ENCODE results near the gene MOB2. TPM values are rescaled to one million over a fixed set of nuclear protein-coding genes. Genes with fewer than 3 reads are reported as not detected.

Gene MOB2
- total and polyA plus RNA-seq, 9 of the 15 experiments (the other 6 are each of a cell fraction or from before 2014, with no cell fraction given): 0.17 to 36.8 (median 19.2) TPM

- H3K79me2 ChIP-seq (ENCODE audit: control insufficient read depth, insufficient read depth, low read length): peaks cover 13% of the 10 kb centered on the region; the same call in 2 of the 3 replicates
- FAIRE-seq (no peak), ATAC-seq (no peak), DNase-seq (ENCODE audit: extremely low read depth in 1 of 4, low spot score in 3 of 4) (no peak)
- peaks cover 0 to 41% of the 10 kb centered on the region in 2 experiments; a peak in 2 of 5 replicates for H3K4me1 ChIP-seq (replicated peaks in 1 of 2; ENCODE audit: control insufficient read depth in 2 of 2, insufficient read depth in 2 of 2, low read length in 2 of 2)
- H3K9me1 ChIP-seq (ENCODE audit: control insufficient read depth, insufficient read depth, low read length): peaks cover 6% of the 10 kb centered on the region
- 54% methylated on average over 6 of the region's 10 CpGs for WGBS (ENCODE audit: insufficient coverage, low coverage, missing lambda C conversion rate)
- H2AFZ ChIP-seq (ENCODE audit: low read depth, low read length): no peak overlapping the region
- peaks cover 41% of the 10 kb centered on the region for H4K20me1 ChIP-seq (replicated peaks; ENCODE audit: control insufficient read depth, insufficient read depth, low read length)
- in situ Hi-C loops (cut with MboI): no loop called here
- intact Hi-C loops (cut with micrococcal nuclease): no loop called here
- no peak overlapping the region for H3K4me3 ChIP-seq
- TF ChIP-seq ZNF444 (CRISPR knock-in tag; IDR thresholded peaks at IDR 0.05): no peak
- TF ChIP-seq ZNF584 (CRISPR knock-in tag; IDR thresholded peaks at IDR 0.05; ENCODE audit: low read depth): no peak
- no peaks in the 10 kb centered on the region for H3K9me3 ChIP-seq (replicated peaks; ENCODE audit: control insufficient read depth, insufficient read depth, low read depth, low read length)
- no TSS peak for BruUV-seq (replicated peaks)
- peak overlapping the region in 1 of 2 experiments; percentile 43; a peak in 2 of 4 replicates for H3K9ac ChIP-seq (ENCODE audit: insufficient read depth in 1 of 2, low read depth in 2 of 2, low read length in 2 of 2)
- ChIA-PET CTCF (ENCODE audit: low intra/inter-chr PET ratio) (no interaction called here), POLR2A (no interaction called here)
- no peak overlapping the region for H3K4me2 ChIP-seq (ENCODE audit: insufficient read depth, low read length)
- no peak overlapping the region for H3K27ac ChIP-seq (ENCODE audit: extremely low read depth, low read depth, low read length)
- no peaks in the 10 kb centered on the region for H3K27me3 ChIP-seq (ENCODE audit: control insufficient read depth in 2 of 2, insufficient read depth in 2 of 2, low read length in 2 of 2)
- H3K36me3 ChIP-seq (ENCODE audit: control insufficient read depth, insufficient read depth, low read length): 0 out of 3 replicates have a peak, but pooled peaks cover 6% of the 10 kb centered on the region
Measured at GRCh38 chr11:1528710-1529109, 42.1 kb upstream of the MOB2 start.

- no peak for ATAC-seq
- intact Hi-C loops (cut with micrococcal nuclease): no loop called here
- peak overlapping the region in 1 of 2 experiments; percentile 20; a peak in 1 of 4 replicates for H3K9ac ChIP-seq (ENCODE audit: insufficient read depth in 1 of 2, low read depth in 2 of 2, low read length in 2 of 2)
Measured at GRCh38 chr11:1526785-1527184, 40.2 kb upstream of the MOB2 start.

More at GRCh38 chr11:1526785-1527184, 40.2 kb upstream of the MOB2 start:
- Histone ChIP-seq H3K9me1 (ENCODE audit: control insufficient read depth, insufficient read depth, low read length) (peaks cover 2% of the 10 kb centered on the region), H3K4me3 (no peak overlapping the region), H2AFZ (ENCODE audit: low read depth, low read length) (no peak overlapping the region), H3K36me3 (ENCODE audit: control insufficient read depth, insufficient read depth, low read length) (no peaks in the 10 kb centered on the region), H3K4me1 (replicated peaks in 1 of 2; ENCODE audit: control insufficient read depth in 2 of 2, insufficient read depth in 2 of 2, low read length in 2 of 2) (peaks cover 1 to 33% of the 10 kb centered on the region in 2 experiments; a peak in 3 of 5 replicates), H3K27ac (ENCODE audit: extremely low read depth, low read depth, low read length) (no peak overlapping the region), H3K79me2 (ENCODE audit: control insufficient read depth, insufficient read depth, low read length) (peaks cover 19% of the 10 kb centered on the region; the same call in 2 of the 3 replicates), H3K27me3 (ENCODE audit: control insufficient read depth in 2 of 2, insufficient read depth in 2 of 2, low read length in 2 of 2) (no peaks in the 10 kb centered on the region), H3K4me2 (ENCODE audit: insufficient read depth, low read length) (no peak overlapping the region), H3K9me3 (replicated peaks; ENCODE audit: control insufficient read depth, insufficient read depth, low read depth, low read length) (no peaks in the 10 kb centered on the region), H4K20me1 (replicated peaks; ENCODE audit: control insufficient read depth, insufficient read depth, low read length) (peaks cover 30% of the 10 kb centered on the region)
- no TSS peak for BruUV-seq (replicated peaks)
- in situ Hi-C loops (cut with MboI): no loop called here
- FAIRE-seq: no peak
- ChIA-PET CTCF (ENCODE audit: low intra/inter-chr PET ratio) (no interaction called here), POLR2A (interaction anchor here (1.1 kb wide), 1 partner anchor 10 kb away, joined by 4 read pairs; no protein-coding TSS in a partner anchor)
- TF ChIP-seq ZNF740 (CRISPR knock-in tag; IDR thresholded peaks at IDR 0.05): no peak
- TF ChIP-seq ZNF740 (tag; IDR thresholded peaks at IDR 0.05): no peak
- TF ChIP-seq SRSF9 (IDR thresholded peaks at IDR 0.05; ENCODE audit: borderline replicate concordance, low read depth, low read length): no peak
- TF ChIP-seq MECOM (CRISPR knock-in tag; IDR thresholded peaks at IDR 0.05): no peak
- no peak for TF ChIP-seq POLR3G (IDR thresholded peaks at IDR 0.05; ENCODE audit: extremely low read depth, insufficient read length, insufficient replicate concordance)
- TF ChIP-seq SMAD3 (CRISPR knock-in tag; conservative IDR thresholded peaks at IDR 0.05): no peak
- no peak for TF ChIP-seq FOXJ3 (CRISPR knock-in tag; IDR thresholded peaks at IDR 0.05)
- no peak for TF ChIP-seq SIX5 (IDR thresholded peaks at IDR 0.05; ENCODE audit: borderline replicate concordance in 1 of 2, insufficient read depth in 1 of 2, low read depth in 1 of 2, low read length in 2 of 2)
- TF ChIP-seq ZNF133 (CRISPR knock-in tag; IDR thresholded peaks at IDR 0.05): no peak
- TF ChIP-seq SIRT6 (IDR thresholded peaks at IDR 0.05; ENCODE audit: low read depth, low read length): no peak
- no peak for DNase-seq (ENCODE audit: extremely low read depth in 1 of 4, low spot score in 3 of 4)
- WGBS (ENCODE audit: insufficient coverage, low coverage, missing lambda C conversion rate): 73% methylated on average over 14 of the region's 15 CpGs
